ENCODE data around the gene RPS6KL1. TPM values are rescaled to one million over a fixed set of nuclear protein-coding genes. Genes with fewer than 3 reads are reported as not detected.

The RPS6KL1 gene
- total and polyA plus RNA-seq, 2 experiments from 2014 or later = 5.6 to 6.5 TPM

- Mint-ChIP-seq H3K4me1 (peaks cover 8% of the 10 kb centered on the region), H3K27ac (no peak overlapping the region)
- ATAC-seq = peak; percentile 36
These were observed 16.0 kb downstream of the RPS6KL1 start for GRCh38 chr14:74906925-74907521.

GRCh38 chr14:74905595-74906142 is 17.4 kb downstream of the RPS6KL1 start:
- ATAC-seq (peak; percentile 65), DNase-seq (ENCODE audit: low spot score) (peak; percentile 85)
- Histone ChIP-seq H3F3A (replicated peaks; ENCODE audit: low read depth) (0 out of 2 replicates have a peak, but pooled peaks cover 3% of the 10 kb centered on the region), H3K4me1 (ENCODE audit: insufficient read depth) (no peaks in the 10 kb centered on the region), H3K9me2 (ENCODE audit: insufficient read depth) (no peaks in the 10 kb centered on the region), H4K20me1 (replicated peaks; ENCODE audit: insufficient read depth) (peaks cover 6% of the 10 kb centered on the region), H3K27ac (ENCODE audit: low read depth) (no peak overlapping the region), H3K79me2 (replicated peaks; ENCODE audit: insufficient read depth) (no peaks in the 10 kb centered on the region), H3K4me2 (no peak overlapping the region), H2AFZ (no peak overlapping the region), H3K36me3 (ENCODE audit: insufficient read depth) (peaks cover 21% of the 10 kb centered on the region), H3K27me3 (ENCODE audit: insufficient read depth) (no peaks in the 10 kb centered on the region), H3K4me3 (no peak overlapping the region)
- TF ChIP-seq NANOG (IDR thresholded peaks at IDR 0.05; ENCODE audit: borderline replicate concordance) = no peak
- TF ChIP-seq CREB1 (CRISPR knock-in tag; IDR thresholded peaks at IDR 0.05; ENCODE audit: low read depth) = 0 out of 2 replicates have a peak, but pooled peaks have one; percentile 11
- peak; percentile 95 to 96 for TF ChIP-seq CTCF (conservative IDR thresholded peaks at IDR 0.05; ENCODE audit: low read depth in 2 of 2)
- no peak for TF ChIP-seq JUNB (IDR thresholded peaks at IDR 0.05; ENCODE audit: unreplicated experiment)
- TF ChIP-seq ZNF114 (CRISPR knock-in tag; IDR thresholded peaks at IDR 0.05) = no peak
- no peak for TF ChIP-seq POLR2AphosphoS5 (IDR thresholded peaks at IDR 0.05; ENCODE audit: low read depth)
- TF ChIP-seq EZH2phosphoT487 (IDR thresholded peaks at IDR 0.05; ENCODE audit: unreplicated experiment) = no peak
- TF ChIP-seq STAT1 (IDR thresholded peaks at IDR 0.05; ENCODE audit: unreplicated experiment) = no peak
- TF ChIP-seq ZNF331 (CRISPR knock-in tag; IDR thresholded peaks at IDR 0.05; ENCODE audit: low read depth) = no peak
- no peaks in the 10 kb centered on the region for H3K9me3 Mint-ChIP-seq
- H3K27ac Mint-ChIP-seq = no peak overlapping the region
- H3K4me1 Mint-ChIP-seq = peaks cover 8% of the 10 kb centered on the region
- H3K4me3 Mint-ChIP-seq = no peak overlapping the region
- peaks cover 9% of the 10 kb centered on the region for H3K27me3 Mint-ChIP-seq (ENCODE audit: insufficient read depth, low read depth, poor library complexity)
- peaks cover 43% of the 10 kb centered on the region for H3K36me3 Mint-ChIP-seq (ENCODE audit: low read depth)

More at GRCh38 chr14:74906925-74907521, 16.0 kb downstream of the RPS6KL1 start:
- Mint-ChIP-seq H3K4me3 (no peak overlapping the region), H3K27me3 (ENCODE audit: insufficient read depth, low read depth, poor library complexity) (peaks cover 10% of the 10 kb centered on the region), H3K9me3 (no peaks in the 10 kb centered on the region), H3K36me3 (ENCODE audit: low read depth) (peaks cover 30% of the 10 kb centered on the region)
- H3K4me2 ChIP-seq = no peak overlapping the region
- 0 out of 2 replicates have a peak, but pooled peaks cover 3% of the 10 kb centered on the region for H3F3A ChIP-seq (replicated peaks; ENCODE audit: low read depth)
- peaks cover 6% of the 10 kb centered on the region for H4K20me1 ChIP-seq (replicated peaks; ENCODE audit: insufficient read depth)
- no peaks in the 10 kb centered on the region for H3K27me3 ChIP-seq (ENCODE audit: insufficient read depth)
- H3K27ac ChIP-seq (ENCODE audit: low read depth) = no peak overlapping the region
- no peak overlapping the region for H2AFZ ChIP-seq
- TF ChIP-seq STAT1 (IDR thresholded peaks at IDR 0.05; ENCODE audit: unreplicated experiment) (no peak), CTCF (conservative IDR thresholded peaks at IDR 0.05; ENCODE audit: low read depth in 2 of 2) (peak; percentile 53 to 58), ZNF114 (CRISPR knock-in tag; IDR thresholded peaks at IDR 0.05) (no peak), JUNB (IDR thresholded peaks at IDR 0.05; ENCODE audit: unreplicated experiment) (no peak), POLR2AphosphoS5 (IDR thresholded peaks at IDR 0.05; ENCODE audit: low read depth) (peak; percentile 28; the same call in 1 of the 2 replicates)
- peaks cover 10% of the 10 kb centered on the region; the same call in 1 of the 2 replicates for H3K36me3 ChIP-seq (ENCODE audit: insufficient read depth)
- H3K9me2 ChIP-seq (ENCODE audit: insufficient read depth) = no peaks in the 10 kb centered on the region
- DNase-seq (ENCODE audit: low spot score) = peak; percentile 56
- no peaks in the 10 kb centered on the region for H3K79me2 ChIP-seq (replicated peaks; ENCODE audit: insufficient read depth)
- no peak overlapping the region for H3K4me3 ChIP-seq
- no peaks in the 10 kb centered on the region for H3K4me1 ChIP-seq (ENCODE audit: insufficient read depth)
